ENCODE data around the gene NOL4.

NOL4 gene

GRCh38 chr18:34189656-34190435 is 34.9 kb downstream of the NOL4 start:
- no peak for DNase-seq
